Astrocyte (in vitro differentiated cells and primary cell): ENCODE results near the gene NSRP1. TPM values are rescaled to one million over a fixed set of nuclear protein-coding genes. Genes with fewer than 3 reads are reported as not detected.

ENCODE experiments used
- DNase-seq: peaks from one replicate; pipeline ENCODE4 v3.0.0-alpha.2; 2010; ENCODE audit warnings: low read depth
- FAIRE-seq: peaks from 2 replicates; lab custom pipeline; 2011; peaks lifted over from hg19 to GRCh38; lab: Jason Lieb, UNC
- H2AFZ ChIP-seq: 2 replicates; pipeline ENCODE4 v1.6.0; 2012; ENCODE audit warnings: low read depth, low read length, inconsistent platforms
- H3K27ac ChIP-seq: 2 replicates; pipeline ENCODE4 v1.5.1; 2011; ENCODE audit warnings: low read depth, low read length, inconsistent platforms
- H3K27me3 ChIP-seq: 2 replicates; pipeline ENCODE4 v1.6.0; 2011; ENCODE audit warnings: low read length, inconsistent platforms; ENCODE audit not compliant: insufficient read depth
- H3K36me3 ChIP-seq: 2 replicates; pipeline ENCODE4 v1.5.1; 2011; ENCODE audit warnings: low read length, inconsistent platforms; ENCODE audit not compliant: insufficient read depth
- H3K4me1 ChIP-seq: 2 replicates; pipeline ENCODE4 v1.5.1; 2011; ENCODE audit warnings: low read length, inconsistent platforms; ENCODE audit not compliant: insufficient read depth
- H3K4me2 ChIP-seq: 2 replicates; pipeline ENCODE4 v1.6.0; 2012; ENCODE audit warnings: low read length, inconsistent platforms
- H3K4me3 ChIP-seq: 2 replicates; pipeline ENCODE4 v1.5.1; 2011; ENCODE audit warnings: low read depth, mild to moderate bottlenecking, low read length, inconsistent platforms; ENCODE audit not compliant: insufficient read depth
- H3K79me2 ChIP-seq: 2 replicates; pipeline ENCODE4 v1.6.0; 2012; ENCODE audit warnings: mild to moderate bottlenecking, low read length, inconsistent platforms; ENCODE audit not compliant: insufficient read depth
- H3K9ac ChIP-seq: 2 replicates; pipeline ENCODE4 v1.6.0; 2012; ENCODE audit warnings: mild to moderate bottlenecking, low read length, inconsistent platforms
- H3K9me3 ChIP-seq: 2 replicates; pipeline ENCODE4 v1.5.1; 2012; ENCODE audit warnings: low read depth, mild to moderate bottlenecking, low read length, inconsistent platforms; ENCODE audit not compliant: insufficient read depth
- H4K20me1 ChIP-seq: 2 replicates; pipeline ENCODE4 v1.6.0; 2012; ENCODE audit warnings: low read length, inconsistent platforms; ENCODE audit not compliant: insufficient read depth
- H3K27ac Mint-ChIP-seq: one replicate; pipeline ENCODE4 v1.8.0; 2021; ENCODE audit warnings: mild to moderate bottlenecking, mixed read lengths; ENCODE audit not compliant: unreplicated experiment
- H3K27me3 Mint-ChIP-seq: one replicate; pipeline ENCODE4 v1.8.0; 2021; ENCODE audit warnings: low read depth, mixed read lengths; ENCODE audit not compliant: unreplicated experiment
- H3K36me3 Mint-ChIP-seq: one replicate; pipeline ENCODE4 v1.8.0; 2021; ENCODE audit warnings: low read depth, mixed read lengths; ENCODE audit not compliant: unreplicated experiment
- H3K4me1 Mint-ChIP-seq: one replicate; pipeline ENCODE4 v1.8.0; 2021; ENCODE audit warnings: low read depth, mixed read lengths; ENCODE audit not compliant: unreplicated experiment
- H3K4me3 Mint-ChIP-seq: one replicate; pipeline ENCODE4 v1.8.0; 2021; ENCODE audit warnings: mild to moderate bottlenecking, moderate library complexity, mixed read lengths; ENCODE audit not compliant: unreplicated experiment
- H3K9me3 Mint-ChIP-seq: one replicate; pipeline ENCODE4 v1.8.0; 2021; ENCODE audit warnings: mild to moderate bottlenecking, mixed read lengths; ENCODE audit not compliant: unreplicated experiment
- CTCF ChIP-seq: IDR thresholded peaks from 2 replicates; pipeline ENCODE4 v1.5.1; 2011; ENCODE audit warnings: low read depth, mild to moderate bottlenecking, inconsistent platforms, low read length, moderate library complexity; ENCODE audit not compliant: insufficient read depth
- EZH2 ChIP-seq: IDR thresholded peaks from 2 replicates; pipeline ENCODE4 v1.6.1; 2012; ENCODE audit warnings: mild to moderate bottlenecking, low read length, inconsistent platforms; ENCODE audit not compliant: insufficient read depth
- microRNA-seq: library from miRNA; unstranded; fragments of <30 nt; microRNA quantifications from one replicate; pipeline ENCODE4 v1.2.0, GENCODE V29; 2020
- total RNA-seq: library from RNA; stranded (reverse); gene quantifications from 2 replicates; pipeline ENCODE4 v1.2.1, GENCODE V29; 2021

The NSRP1 gene
- total RNA-seq, 1 donor from 2014 or later = 17.7 TPM

- TF ChIP-seq EZH2 = peak; percentile 91
- no peak for TF ChIP-seq CTCF
- H3K4me3 Mint-ChIP-seq = peak within 1 kb of the TSS; percentile 73
- DNase-seq (no peak), FAIRE-seq (no peak)
- peaks cover 5% of the 10 kb centered on the region for H3K36me3 Mint-ChIP-seq
- Histone ChIP-seq H2AFZ (peak within 1 kb of the TSS; percentile 49), H4K20me1 (no peaks in the 10 kb centered on the region), H3K36me3 (no peaks in the 10 kb centered on the region), H3K79me2 (no peaks in the 10 kb centered on the region), H3K4me1 (peaks cover 14% of the 10 kb centered on the region), H3K9me3 (no peaks in the 10 kb centered on the region), H3K27ac (no peak within 1 kb of the TSS), H3K27me3 (peaks cover 74% of the 10 kb centered on the region), H3K9ac (peak within 1 kb of the TSS; percentile 4), H3K4me3 (peak within 1 kb of the TSS; percentile 50), H3K4me2 (peak within 1 kb of the TSS; percentile 82)
- H3K27ac Mint-ChIP-seq = peak within 1 kb of the TSS; percentile 56
- peaks cover 7% of the 10 kb centered on the region for H3K9me3 Mint-ChIP-seq
- H3K4me1 Mint-ChIP-seq = peaks cover 3% of the 10 kb centered on the region
- H3K27me3 Mint-ChIP-seq = peaks cover 80% of the 10 kb centered on the region
These were observed 119.0 kb downstream of the NSRP1 start, which contains the start of gene SLC6A4 for GRCh38 chr17:30235386-30236296. Gene SLC6A4 (minus strand): TSS chr17:30235697. CDS start chr17:30221958, 13,739 bp downstream.

Small RNA genes lying within 50 kb of the gene (microRNA-seq; reads per million reads assigned to microRNA genes)
- not detected for gene MIR423

Other genes with a start within 250 kb of the NSRP1 start
- gene SSH2, start 186.6 kb upstream of the NSRP1 start, total RNA-seq = 25.0 and 31.1 TPM in 2 replicates
- gene EFCAB5, start 175.2 kb upstream of the NSRP1 start, total RNA-seq = 1.00 and 1.5 TPM in 2 replicates
- gene SLC6A4, start 118.9 kb downstream of the NSRP1 start, total RNA-seq = not detected in 2 replicates
- gene BLMH, start 175.1 kb downstream of the NSRP1 start, total RNA-seq = 36.2 TPM in 2 replicates
- gene TMIGD1, start 217.2 kb downstream of the NSRP1 start, total RNA-seq = not detected in 2 replicates